AML-193 (cell line): ENCODE results near the gene JAKMIP1.
"Not testable (repeated sequence)": the region's sequence is repeated elsewhere in the genome, so short reads cannot be mapped to it uniquely, and the experiment has no call there.

Experiments used
- DNase-seq, 2 experiments: peaks; one replicate each; lab custom pipeline; 2025; lab: John Stamatoyannopoulos, UW

JAKMIP1 gene

DNA sequence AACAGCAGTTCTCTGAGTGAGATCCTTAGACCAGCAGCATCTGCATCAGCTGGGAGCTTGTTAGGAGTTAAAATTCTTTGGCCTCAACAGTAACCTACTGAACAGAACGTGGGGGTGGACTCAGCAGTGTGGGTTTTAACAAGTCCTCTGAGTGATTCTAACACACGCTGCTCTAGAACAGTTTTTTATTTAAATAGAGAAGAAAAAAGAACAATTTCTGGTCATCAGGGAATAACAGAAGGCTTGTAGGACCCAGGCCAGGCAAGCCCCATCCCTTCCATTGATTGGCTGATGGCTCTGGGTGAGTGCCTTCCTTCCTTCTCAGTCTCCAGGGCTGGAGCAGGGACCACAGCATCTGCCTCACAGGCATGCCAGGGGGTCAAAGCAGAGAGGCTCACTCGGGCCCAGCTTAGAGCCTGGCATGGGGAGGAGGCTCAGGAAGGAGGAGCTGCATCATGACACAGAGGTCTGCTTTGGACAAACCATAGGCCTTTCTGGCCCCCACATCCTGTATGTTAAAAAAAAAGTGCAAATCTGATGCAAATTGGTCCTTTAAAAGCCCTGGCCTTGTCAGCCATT lies 56.7 kb downstream of the JAKMIP1 start:
- no peak for DNase-seq

GRCh38 chr4:6142935-6143602 lies 57.3 kb downstream of the JAKMIP1 start:
- DNase-seq = no peak

DNA sequence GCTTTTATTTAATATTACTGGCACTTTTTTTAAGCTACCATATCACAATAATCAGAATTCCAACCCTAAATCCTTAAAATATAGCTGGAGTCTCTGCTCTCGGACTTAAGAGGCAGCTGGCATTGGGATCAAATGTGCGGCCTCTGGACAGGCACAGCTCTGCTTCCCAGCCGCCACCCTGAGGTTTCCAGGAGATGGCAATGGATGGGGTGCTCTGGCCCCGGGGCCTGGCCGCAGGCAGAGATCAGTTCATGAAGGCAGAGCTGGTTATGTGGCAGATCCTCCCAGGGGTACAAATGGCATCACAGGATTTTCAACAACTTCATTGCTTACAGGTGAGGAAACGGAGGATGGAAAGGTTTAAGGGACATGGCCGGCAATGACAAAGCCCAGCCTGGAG lies 57.8 kb downstream of the JAKMIP1 start:
- DNase-seq = no peak

DNA sequence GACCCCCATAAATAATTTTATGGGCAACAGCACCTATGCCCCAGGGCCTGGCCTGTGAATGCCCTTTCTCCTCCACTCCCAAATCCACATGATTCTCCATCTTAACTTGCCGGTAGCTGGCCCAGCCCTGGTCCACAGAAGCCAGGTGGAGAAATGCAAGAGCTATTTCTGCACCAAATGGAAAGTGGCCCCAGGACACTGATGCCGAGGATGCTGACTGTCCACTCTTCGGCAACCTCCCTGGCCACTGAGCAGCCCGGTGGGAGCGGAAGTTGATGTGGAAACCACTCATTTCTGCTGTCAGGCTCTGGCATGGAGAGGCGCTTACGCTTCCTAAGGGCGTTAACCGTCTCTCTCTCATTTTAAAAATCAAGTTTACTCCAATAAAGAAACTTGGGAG lies 58.8 kb downstream of the JAKMIP1 start:
- no peak for DNase-seq

DNA sequence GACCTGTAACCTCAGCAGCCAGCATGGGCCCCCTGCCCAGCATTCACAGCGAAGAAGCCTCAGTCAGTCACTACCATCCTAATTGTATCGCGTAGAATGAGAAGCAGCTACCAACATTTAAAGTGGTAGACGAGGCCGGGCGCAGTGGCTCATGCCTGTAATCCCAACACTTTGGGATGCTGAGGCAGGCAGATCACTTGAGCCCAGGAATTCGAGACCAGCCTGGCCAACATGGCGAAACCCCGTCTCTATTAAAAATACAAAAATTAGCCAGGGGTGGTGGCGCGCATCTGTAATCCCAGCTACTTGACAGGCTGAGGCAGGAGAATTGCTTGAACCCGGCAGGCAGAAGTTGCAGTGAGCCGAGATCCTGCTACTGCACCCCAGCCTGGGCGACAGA lies 59.3 kb downstream of the JAKMIP1 start:
- DNase-seq = not testable (repeated sequence)

GRCh38 chr4:6137747-6138135 lies 62.6 kb downstream of the JAKMIP1 start:
- no peak for DNase-seq

- DNase-seq = no peak
Observed at GRCh38 chr4:6137027-6137746, 63.2 kb downstream of the JAKMIP1 start.

GRCh38 chr4:6134612-6135220 lies 65.6 kb downstream of the JAKMIP1 start:
- DNase-seq = no peak

- DNase-seq = no peak
Observed at GRCh38 chr4:6132716-6133115, 67.6 kb downstream of the JAKMIP1 start.

- DNase-seq = no peak
Observed at GRCh38 chr4:6128221-6128850, 72.0 kb downstream of the JAKMIP1 start.

DNA sequence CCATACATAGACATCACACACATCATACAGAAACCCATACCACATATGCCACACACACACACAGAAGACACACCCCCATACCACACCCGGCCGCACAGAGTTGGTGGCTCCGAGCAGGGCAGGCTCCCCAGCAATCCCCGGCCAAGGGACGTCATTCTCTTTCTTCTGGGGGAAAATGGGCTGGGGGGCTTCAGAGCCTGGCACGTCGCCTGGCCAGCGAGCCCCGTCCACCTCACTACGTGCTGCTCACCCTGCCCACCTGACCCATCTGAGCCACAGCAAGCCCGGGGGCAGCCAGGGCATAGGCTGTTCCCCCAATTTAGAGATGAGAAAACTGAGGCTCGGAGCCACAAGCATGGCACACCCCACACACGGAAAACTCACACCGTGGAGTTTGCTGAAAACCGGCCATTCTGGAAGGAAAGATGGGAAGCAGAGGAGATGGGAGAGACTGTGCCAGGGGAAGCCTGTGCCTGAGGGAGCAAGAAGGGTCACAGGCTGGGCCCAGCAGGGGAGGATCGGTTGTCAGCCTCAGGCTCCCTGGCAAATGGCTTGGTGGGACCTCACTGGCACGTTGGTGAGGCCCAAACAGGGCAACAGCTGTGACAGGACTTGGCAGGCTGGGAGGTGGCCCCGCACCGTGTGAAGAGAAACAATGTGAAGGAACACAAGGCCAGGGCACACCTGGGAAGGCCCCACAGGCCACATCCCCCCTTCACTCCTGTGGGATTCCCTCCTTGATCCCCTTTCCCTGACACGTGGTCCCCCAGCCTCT lies 73.2 kb downstream of the JAKMIP1 start:
- no peak for DNase-seq

- DNase-seq = no peak
Observed at GRCh38 chr4:6125103-6125651, 75.2 kb downstream of the JAKMIP1 start.

GRCh38 chr4:6124386-6125102 lies 75.8 kb downstream of the JAKMIP1 start:
- no peak for DNase-seq

- DNase-seq = no peak
Observed at GRCh38 chr4:6123976-6124375, 76.4 kb downstream of the JAKMIP1 start.

GRCh38 chr4:6123541-6123940 lies 76.8 kb downstream of the JAKMIP1 start:
- no peak for DNase-seq

DNA sequence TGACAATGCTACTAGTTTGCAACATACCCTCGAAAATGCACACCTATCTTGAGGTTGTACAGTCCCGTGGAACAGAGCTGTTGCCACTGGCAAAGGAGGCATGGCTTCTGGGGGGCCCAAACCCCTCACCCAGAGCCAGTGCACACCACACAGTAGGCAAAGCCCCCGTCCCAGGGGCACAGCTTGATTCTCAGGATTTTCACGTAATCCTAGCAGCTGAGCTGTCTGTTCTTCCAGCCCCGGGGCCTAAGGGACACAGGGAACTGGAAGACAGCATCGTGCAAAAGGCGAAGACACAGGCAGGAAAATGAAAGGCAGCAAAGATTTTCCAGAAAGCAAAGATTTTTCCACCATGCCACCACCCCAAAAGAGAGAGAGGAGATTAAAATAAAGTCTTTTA lies 77.2 kb downstream of the JAKMIP1 start:
- no peak for DNase-seq

DNA sequence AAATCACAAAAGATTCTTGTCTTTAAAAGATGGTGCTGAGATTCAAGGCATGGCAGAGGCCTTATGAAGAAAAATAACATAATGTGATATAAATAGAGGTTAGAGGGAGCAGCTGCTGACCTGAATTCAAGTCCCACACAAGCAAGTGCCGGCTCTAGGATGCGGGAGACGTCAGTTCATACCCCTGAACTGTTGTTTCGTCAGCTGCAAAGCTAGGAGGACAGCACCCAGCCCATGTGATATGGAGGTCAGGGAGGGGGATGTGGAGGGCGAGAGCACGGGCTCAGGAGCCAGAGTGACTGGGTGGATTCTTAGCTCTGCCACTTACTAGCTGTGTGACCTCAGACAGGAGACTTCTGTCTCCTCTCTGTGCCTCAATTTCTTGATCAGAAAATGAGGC lies 77.9 kb downstream of the JAKMIP1 start:
- no peak for DNase-seq

DNA sequence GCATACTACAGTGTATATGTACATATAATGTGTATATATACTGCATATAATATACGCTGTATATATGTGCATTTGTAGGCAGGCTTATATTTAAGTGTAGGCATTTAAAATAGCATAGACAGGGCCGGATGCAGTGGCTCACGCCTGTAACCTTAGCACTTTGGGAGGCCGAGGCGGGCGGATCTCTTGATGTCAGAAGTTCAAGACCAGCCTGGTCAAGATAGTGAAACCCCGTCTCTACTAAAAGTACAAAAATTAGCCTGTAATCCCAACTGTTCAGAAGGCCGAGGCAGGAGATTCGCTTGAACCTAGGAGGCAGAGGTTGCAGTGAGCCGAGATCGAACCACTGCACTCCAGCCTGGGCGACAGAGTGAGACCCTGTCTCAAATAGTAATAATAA lies 78.4 kb downstream of the JAKMIP1 start:
- no peak for DNase-seq

GRCh38 chr4:6121276-6121850 lies 79.0 kb downstream of the JAKMIP1 start:
- DNase-seq = no peak

GRCh38 chr4:6120361-6120760 lies 80.0 kb downstream of the JAKMIP1 start:
- DNase-seq = no peak
